Measurements from ENCODE around the gene ARHGAP24.

DNA sequence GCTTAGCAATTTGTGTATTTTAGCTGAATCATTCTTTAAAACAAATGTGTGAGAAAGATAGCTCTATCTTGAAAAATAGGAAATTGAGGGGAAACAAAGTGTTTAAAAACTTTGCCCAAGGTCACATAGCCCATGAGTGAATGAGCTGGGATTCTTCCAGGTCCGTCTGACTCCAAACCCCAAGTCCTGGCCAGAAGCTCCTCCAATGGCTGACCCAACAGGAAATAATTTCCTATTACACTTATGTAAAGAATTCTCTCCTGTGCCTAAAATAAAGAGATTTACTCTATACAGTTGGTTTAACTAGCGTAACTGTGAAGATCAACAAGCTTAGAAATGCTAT, 287.6 kb downstream of the ARHGAP24 start:
- TF ChIP-seq CTCF (IDR thresholded peaks at IDR 0.05) (no peak), POLR2A (IDR thresholded peaks at IDR 0.05) (no peak)
